GM15510 (cell line): ENCODE measurements around the gene ABCA13.

Experiments
- POLR2A ChIP-seq: IDR thresholded peaks from 3 replicates; pipeline ENCODE4 v1.6.1; 2011; ENCODE audit warnings: borderline replicate concordance; ENCODE audit not compliant: insufficient read length; ENCODE audit errors: extremely low read depth

The ABCA13 gene

GRCh38 chr7:48408731-48409130 is 237.5 kb downstream of the ABCA13 start:
- no peak for TF ChIP-seq POLR2A

- no peak for TF ChIP-seq POLR2A
These were observed 240.4 kb downstream of the ABCA13 start for GRCh38 chr7:48411619-48412018.

DNA sequence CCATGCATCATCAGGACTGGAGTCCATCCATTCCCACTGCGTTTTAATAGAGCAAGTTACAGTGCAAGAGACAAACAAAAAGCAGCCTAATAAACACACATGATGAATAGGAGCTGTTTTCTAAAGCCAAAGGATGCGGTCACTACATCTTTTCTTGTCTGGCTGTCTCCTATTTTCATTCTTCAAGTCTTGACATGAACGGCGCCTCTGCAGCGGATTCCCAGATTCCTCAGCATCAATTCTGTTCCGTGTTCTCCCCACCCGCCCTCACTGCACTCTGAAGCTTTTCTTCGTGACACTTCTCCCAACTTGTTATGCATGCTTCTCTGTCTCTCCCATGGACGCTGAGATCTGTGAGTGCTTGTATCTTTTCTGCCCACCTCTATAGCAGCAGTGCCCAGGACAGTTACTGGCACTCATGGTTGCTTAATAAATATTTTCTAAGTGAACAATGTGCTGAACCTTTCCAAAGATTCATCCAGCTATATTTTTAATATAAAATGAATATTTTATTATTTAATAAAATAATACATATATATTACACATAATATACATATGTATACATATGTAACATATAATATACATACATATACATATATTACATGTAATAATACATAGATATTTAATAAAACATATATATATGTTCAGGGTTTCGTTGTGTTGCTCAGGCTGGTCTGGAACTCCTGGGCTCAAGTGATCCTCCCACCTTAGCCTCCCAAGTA is 242.9 kb downstream of the ABCA13 start:
- TF ChIP-seq POLR2A: no peak

- TF ChIP-seq POLR2A: no peak
These were observed 245.2 kb downstream of the ABCA13 start for GRCh38 chr7:48416327-48416908.

GRCh38 chr7:48419401-48419800 is 248.1 kb downstream of the ABCA13 start:
- TF ChIP-seq POLR2A: no peak

- TF ChIP-seq POLR2A: no peak
These were observed 248.9 kb downstream of the ABCA13 start for GRCh38 chr7:48420206-48420605.

GRCh38 chr7:48421357-48421756 is 250.1 kb downstream of the ABCA13 start:
- TF ChIP-seq POLR2A: no peak

- TF ChIP-seq POLR2A: no peak
These were observed 253.5 kb downstream of the ABCA13 start for GRCh38 chr7:48424731-48425130.

- no peak for TF ChIP-seq POLR2A
These were observed 255.2 kb downstream of the ABCA13 start for GRCh38 chr7:48426331-48426965.

DNA sequence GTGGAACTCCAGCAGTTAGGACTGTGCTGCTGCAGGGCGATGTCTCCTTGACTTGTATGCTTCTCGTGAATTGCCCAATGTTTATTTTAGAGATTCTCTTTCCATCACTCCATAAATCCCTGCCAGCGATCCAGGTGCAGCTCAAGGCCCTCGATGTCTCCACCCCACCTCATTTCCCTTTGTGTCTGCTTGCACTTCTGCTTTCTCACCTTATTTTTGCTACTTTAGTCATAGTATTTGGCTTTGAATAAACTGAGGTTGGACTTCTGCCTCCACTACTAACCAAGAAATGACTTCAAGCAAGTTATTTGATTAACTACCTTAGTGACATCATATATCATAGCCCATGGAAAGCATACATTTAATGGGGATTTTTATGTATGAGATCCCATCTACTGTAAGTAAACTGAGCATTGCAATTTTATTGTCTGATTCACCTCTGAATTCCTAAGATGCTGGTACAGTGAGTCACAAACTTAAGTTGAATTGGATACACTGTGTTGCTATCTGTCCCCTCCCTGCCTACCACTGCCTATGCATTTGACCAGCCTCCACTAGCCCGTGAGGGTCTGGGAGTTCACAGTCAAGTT is 255.8 kb downstream of the ABCA13 start:
- no peak for TF ChIP-seq POLR2A

GRCh38 chr7:48427671-48428070 is 256.4 kb downstream of the ABCA13 start:
- TF ChIP-seq POLR2A: no peak

GRCh38 chr7:48428091-48428684 is 256.9 kb downstream of the ABCA13 start:
- TF ChIP-seq POLR2A: no peak

- TF ChIP-seq POLR2A: no peak
These were observed 257.9 kb downstream of the ABCA13 start for GRCh38 chr7:48429117-48429516.

DNA sequence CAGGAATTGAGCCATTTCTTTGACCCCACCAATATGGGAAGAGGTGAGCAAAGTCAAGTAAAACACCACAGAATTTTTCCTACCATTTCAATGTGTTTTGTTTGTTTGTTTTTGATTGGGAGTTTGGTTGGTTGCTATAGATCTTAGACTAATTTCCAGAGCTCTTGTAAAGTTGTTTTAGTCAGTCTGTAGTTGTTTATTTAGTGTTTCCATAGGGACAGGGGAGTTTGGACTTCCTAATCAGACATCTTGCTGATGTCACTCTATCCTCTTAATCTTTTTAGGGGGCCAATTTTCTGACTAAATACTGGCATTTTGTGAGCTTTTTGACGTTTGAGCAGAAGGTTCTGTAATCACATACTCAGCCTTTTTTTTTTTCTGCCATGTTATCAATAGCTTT is 266.9 kb downstream of the ABCA13 start:
- no peak for TF ChIP-seq POLR2A

GRCh38 chr7:48441848-48442492 is 270.7 kb downstream of the ABCA13 start:
- TF ChIP-seq POLR2A: no peak
